GM06990 (cell line): ENCODE results near the gene MGAT5.

Experiments
- DNase-seq: peaks from one replicate; pipeline ENCODE4 v3.0.0-alpha.2; 2011; ENCODE audit not compliant: insufficient read length; ENCODE audit errors: extremely low read depth
- H3K27me3 ChIP-seq: replicated peaks from 2 replicates; pipeline ENCODE4 v1.6.0; 2011; ENCODE audit warnings: low read length; ENCODE audit not compliant: control insufficient read depth, insufficient read depth
- H3K36me3 ChIP-seq: 2 replicates; pipeline ENCODE4 v1.5.1; 2011; ENCODE audit warnings: low read length; ENCODE audit not compliant: control insufficient read depth, insufficient read depth
- H3K4me3 ChIP-seq: replicated peaks from 2 replicates; pipeline ENCODE4 v1.5.1; 2011; ENCODE audit warnings: low read depth, mild to moderate bottlenecking, control low read depth, low read length
- TF ChIP-seq, protein P1 (sequence below): IDR thresholded peaks from 2 replicates; pipeline ENCODE4 v1.5.1; 2011; ENCODE audit warnings: low read length, control low read depth, mild to moderate bottlenecking, inconsistent platforms; ENCODE audit not compliant: insufficient read depth, poor library complexity, severe bottlenecking

MGAT5 gene

GRCh38 chr2:134234535-134234934 is 19.3 kb upstream of the MGAT5 start:
- Histone ChIP-seq H3K36me3 (no peaks in the 10 kb centered on the region), H3K27me3 (no peaks in the 10 kb centered on the region), H3K4me3 (peak overlapping the region; percentile 19; the same call in 1 of the 2 replicates)
- no peak for DNase-seq
- TF ChIP-seq, protein P1, sequence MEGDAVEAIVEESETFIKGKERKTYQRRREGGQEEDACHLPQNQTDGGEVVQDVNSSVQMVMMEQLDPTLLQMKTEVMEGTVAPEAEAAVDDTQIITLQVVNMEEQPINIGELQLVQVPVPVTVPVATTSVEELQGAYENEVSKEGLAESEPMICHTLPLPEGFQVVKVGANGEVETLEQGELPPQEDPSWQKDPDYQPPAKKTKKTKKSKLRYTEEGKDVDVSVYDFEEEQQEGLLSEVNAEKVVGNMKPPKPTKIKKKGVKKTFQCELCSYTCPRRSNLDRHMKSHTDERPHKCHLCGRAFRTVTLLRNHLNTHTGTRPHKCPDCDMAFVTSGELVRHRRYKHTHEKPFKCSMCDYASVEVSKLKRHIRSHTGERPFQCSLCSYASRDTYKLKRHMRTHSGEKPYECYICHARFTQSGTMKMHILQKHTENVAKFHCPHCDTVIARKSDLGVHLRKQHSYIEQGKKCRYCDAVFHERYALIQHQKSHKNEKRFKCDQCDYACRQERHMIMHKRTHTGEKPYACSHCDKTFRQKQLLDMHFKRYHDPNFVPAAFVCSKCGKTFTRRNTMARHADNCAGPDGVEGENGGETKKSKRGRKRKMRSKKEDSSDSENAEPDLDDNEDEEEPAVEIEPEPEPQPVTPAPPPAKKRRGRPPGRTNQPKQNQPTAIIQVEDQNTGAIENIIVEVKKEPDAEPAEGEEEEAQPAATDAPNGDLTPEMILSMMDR, result no peak

- Histone ChIP-seq H3K36me3 (no peaks in the 10 kb centered on the region), H3K27me3 (no peaks in the 10 kb centered on the region), H3K4me3 (no peak overlapping the region)
- TF ChIP-seq, protein P1, result no peak
- DNase-seq, result no peak
These were observed 18.2 kb upstream of the MGAT5 start for GRCh38 chr2:134235510-134236144.

- Histone ChIP-seq H3K27me3 (no peaks in the 10 kb centered on the region), H3K4me3 (no peak overlapping the region), H3K36me3 (no peaks in the 10 kb centered on the region)
- no peak for DNase-seq
- TF ChIP-seq, protein P1, result no peak
These were observed 15.5 kb upstream of the MGAT5 start for GRCh38 chr2:134238371-134238770.

GRCh38 chr2:134240061-134240460 is 13.8 kb upstream of the MGAT5 start:
- DNase-seq, result no peak
- H3K36me3 ChIP-seq, result no peaks in the 10 kb centered on the region
- no peak overlapping the region for H3K4me3 ChIP-seq
- TF ChIP-seq, protein P1, result no peak
- H3K27me3 ChIP-seq, result no peaks in the 10 kb centered on the region

DNA sequence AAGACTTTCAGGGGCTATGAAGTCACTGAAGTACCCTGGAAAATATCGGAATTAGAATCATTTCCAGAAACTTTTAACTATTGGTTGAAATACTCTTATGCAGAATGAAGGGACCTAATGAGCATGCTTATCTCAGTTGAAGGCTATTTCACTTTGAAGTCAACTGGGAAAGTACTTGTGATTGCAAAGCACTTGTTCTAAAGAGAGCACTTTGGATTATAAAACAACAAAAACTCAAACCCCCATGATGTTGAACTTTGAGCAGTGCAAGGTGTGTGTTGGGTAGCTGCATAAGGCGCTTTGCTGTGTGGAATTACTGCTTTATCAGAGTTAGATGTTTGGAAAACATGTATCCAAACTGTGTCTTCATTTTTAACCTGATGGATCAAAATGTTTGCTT is 12.0 kb upstream of the MGAT5 start:
- no peaks in the 10 kb centered on the region for H3K27me3 ChIP-seq
- TF ChIP-seq, protein P1, result no peak
- no peak overlapping the region for H3K4me3 ChIP-seq
- no peaks in the 10 kb centered on the region for H3K36me3 ChIP-seq
- DNase-seq, result no peak

DNA sequence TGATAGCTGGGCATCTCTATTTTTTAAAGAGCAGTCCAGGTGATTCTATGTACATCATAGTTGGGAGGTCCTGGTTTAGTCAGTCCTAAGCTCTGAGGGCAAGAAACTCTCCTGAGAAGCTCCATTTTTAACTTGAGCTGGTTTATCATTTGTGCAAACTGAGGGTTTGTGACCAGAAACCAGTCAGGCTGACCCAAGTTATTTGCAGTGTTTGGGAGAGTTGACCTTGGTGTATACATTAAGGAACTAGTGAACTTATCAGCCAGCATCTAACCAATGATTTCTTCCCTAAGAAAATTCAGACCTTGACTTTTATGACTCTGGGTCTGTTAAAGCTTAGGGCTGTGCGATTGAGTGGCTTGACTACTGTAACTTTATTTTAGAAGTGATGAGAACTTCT is 10.6 kb upstream of the MGAT5 start:
- no peaks in the 10 kb centered on the region for H3K27me3 ChIP-seq
- TF ChIP-seq, protein P1, result no peak
- no peaks in the 10 kb centered on the region for H3K36me3 ChIP-seq
- H3K4me3 ChIP-seq, result no peak overlapping the region
- no peak for DNase-seq
